ENCODE results near the gene NINJ2.
A peak's percentile ranks its signal among the peaks of the same experiment; 100 is the strongest.
"Not testable (repeated sequence)": the region's sequence is repeated elsewhere in the genome, so short reads cannot be mapped to it uniquely, and the experiment has no call there.

The NINJ2 gene

GRCh38 chr12:580813-581212 lies 82.4 kb downstream of the NINJ2 start:
- TF ChIP-seq, protein P1, sequence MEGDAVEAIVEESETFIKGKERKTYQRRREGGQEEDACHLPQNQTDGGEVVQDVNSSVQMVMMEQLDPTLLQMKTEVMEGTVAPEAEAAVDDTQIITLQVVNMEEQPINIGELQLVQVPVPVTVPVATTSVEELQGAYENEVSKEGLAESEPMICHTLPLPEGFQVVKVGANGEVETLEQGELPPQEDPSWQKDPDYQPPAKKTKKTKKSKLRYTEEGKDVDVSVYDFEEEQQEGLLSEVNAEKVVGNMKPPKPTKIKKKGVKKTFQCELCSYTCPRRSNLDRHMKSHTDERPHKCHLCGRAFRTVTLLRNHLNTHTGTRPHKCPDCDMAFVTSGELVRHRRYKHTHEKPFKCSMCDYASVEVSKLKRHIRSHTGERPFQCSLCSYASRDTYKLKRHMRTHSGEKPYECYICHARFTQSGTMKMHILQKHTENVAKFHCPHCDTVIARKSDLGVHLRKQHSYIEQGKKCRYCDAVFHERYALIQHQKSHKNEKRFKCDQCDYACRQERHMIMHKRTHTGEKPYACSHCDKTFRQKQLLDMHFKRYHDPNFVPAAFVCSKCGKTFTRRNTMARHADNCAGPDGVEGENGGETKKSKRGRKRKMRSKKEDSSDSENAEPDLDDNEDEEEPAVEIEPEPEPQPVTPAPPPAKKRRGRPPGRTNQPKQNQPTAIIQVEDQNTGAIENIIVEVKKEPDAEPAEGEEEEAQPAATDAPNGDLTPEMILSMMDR (IDR thresholded peaks at IDR 0.05; ENCODE audit: insufficient read depth, low read depth, low read length, missing control alignments): no peak
- no peak for DNase-seq (ENCODE audit: low read depth)
- no peak overlapping the region for H3K4me3 ChIP-seq (ENCODE audit: low read depth, low read length)

DNA sequence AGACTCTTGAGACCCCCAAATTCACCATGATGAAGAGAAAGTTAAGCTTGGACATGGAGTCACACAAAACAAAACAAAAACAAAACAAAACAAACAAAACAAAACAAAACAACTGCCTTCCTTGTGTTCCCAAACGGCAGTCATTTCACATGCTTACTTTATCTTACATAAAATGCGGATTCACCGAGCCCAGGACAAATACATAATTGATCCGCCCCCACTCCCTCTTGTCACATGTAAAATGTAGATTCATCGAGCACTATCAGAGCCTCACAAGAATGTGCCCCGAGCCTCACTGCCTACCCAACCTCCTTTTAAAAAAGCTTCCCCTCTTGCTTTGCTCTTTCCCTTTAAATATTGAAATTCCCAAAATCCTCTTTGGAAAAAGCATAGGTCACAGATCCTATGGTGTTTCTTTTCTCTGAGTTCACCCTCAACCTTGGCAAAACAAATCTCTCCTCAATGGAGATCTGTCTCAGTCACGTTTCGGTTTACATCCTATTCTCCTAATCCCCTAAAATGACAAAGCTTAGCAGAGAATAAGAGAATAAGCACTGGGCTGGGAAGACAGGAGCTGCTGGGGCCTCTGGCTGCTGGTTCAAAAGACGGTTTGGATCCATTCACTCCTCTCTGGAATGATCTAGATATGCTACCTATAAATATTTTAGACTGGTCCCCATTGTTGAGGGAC lies 83.7 kb downstream of the NINJ2 start:
- no peak overlapping the region for H3K4me3 ChIP-seq (ENCODE audit: low read depth, low read length)
- DNase-seq (ENCODE audit: low read depth): no peak
- TF ChIP-seq, protein P1 (IDR thresholded peaks at IDR 0.05; ENCODE audit: insufficient read depth, low read depth, low read length, missing control alignments): no peak

GRCh38 chr12:578748-579419 lies 84.4 kb downstream of the NINJ2 start:
- TF ChIP-seq, protein P1 (IDR thresholded peaks at IDR 0.05; ENCODE audit: insufficient read depth, low read depth, low read length, missing control alignments): no peak
- no peak overlapping the region for H3K4me3 ChIP-seq (ENCODE audit: low read depth, low read length)
- no peak for DNase-seq (ENCODE audit: low read depth)

- DNase-seq (ENCODE audit: low read depth); H3K4me3 ChIP-seq (ENCODE audit: low read depth, low read length): not testable (repeated sequence)
Observed at GRCh38 chr12:577994-578747, 85.1 kb downstream of the NINJ2 start.

DNA sequence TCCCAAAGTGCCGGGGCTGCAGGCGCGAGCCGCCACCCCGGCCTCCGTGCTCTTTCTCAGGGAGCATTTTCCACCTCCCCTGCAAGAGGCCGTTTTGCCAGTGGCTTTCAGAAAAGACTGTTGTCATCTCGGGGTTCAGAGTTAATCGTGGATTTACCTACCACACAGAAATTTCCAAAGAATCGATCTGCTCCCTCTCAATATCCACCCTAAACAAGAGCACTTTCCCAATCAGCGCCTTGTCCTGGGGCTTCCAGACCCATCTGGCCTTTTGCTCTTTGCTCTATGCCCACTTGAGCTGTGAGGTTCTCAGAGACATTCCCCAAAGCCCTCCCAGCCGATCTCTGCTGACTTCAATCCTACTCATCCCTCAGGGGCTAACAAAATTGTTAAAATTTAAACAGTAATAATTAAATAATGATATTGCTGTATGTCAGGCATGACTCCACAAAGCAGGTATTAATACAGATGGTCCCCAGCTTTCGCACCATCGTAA lies 86.6 kb downstream of the NINJ2 start:
- no peak for DNase-seq (ENCODE audit: low read depth)
- TF ChIP-seq, protein P1 (IDR thresholded peaks at IDR 0.05; ENCODE audit: insufficient read depth, low read depth, low read length, missing control alignments): no peak
- peak overlapping the region; percentile 45 for H3K4me3 ChIP-seq (ENCODE audit: low read depth, low read length)

- DNase-seq (ENCODE audit: low read depth): peak; percentile 85
- H3K4me3 ChIP-seq (ENCODE audit: low read depth, low read length): peak overlapping the region; percentile 45
- TF ChIP-seq, protein P1 (IDR thresholded peaks at IDR 0.05; ENCODE audit: insufficient read depth, low read depth, low read length, missing control alignments): peak; percentile 99
Observed at GRCh38 chr12:575948-576614, 87.2 kb downstream of the NINJ2 start.

GRCh38 chr12:575129-575502 lies 88.1 kb downstream of the NINJ2 start:
- DNase-seq (ENCODE audit: low read depth): no peak
- H3K4me3 ChIP-seq (ENCODE audit: low read depth, low read length): no peak overlapping the region
- TF ChIP-seq, protein P1 (IDR thresholded peaks at IDR 0.05; ENCODE audit: insufficient read depth, low read depth, low read length, missing control alignments): no peak
